GM21367 (cell line): ENCODE data around the gene ERGIC3.

Experiments used
- ATAC-seq: cut with Tn5 transposase; IDR thresholded peaks from one replicate; pipeline ENCODE4 v1.9.1; 2021; ENCODE audit not compliant: unreplicated experiment

The ERGIC3 gene

GRCh38 chr20:35595901-35596300 lies 54.0 kb downstream of the ERGIC3 start:
- ATAC-seq: no peak

GRCh38 chr20:35597186-35597585 lies 55.3 kb downstream of the ERGIC3 start:
- no peak for ATAC-seq

- no peak for ATAC-seq
Observed at GRCh38 chr20:35598476-35598875, 56.6 kb downstream of the ERGIC3 start.

GRCh38 chr20:35598899-35599775 lies 57.3 kb downstream of the ERGIC3 start:
- no peak for ATAC-seq

- no peak for ATAC-seq
Observed at GRCh38 chr20:35599776-35600120, 57.9 kb downstream of the ERGIC3 start.

- ATAC-seq: no peak
Observed at GRCh38 chr20:35600176-35600992, 58.5 kb downstream of the ERGIC3 start.

GRCh38 chr20:35600993-35601973 lies 59.4 kb downstream of the ERGIC3 start:
- no peak for ATAC-seq

- no peak for ATAC-seq
Observed at GRCh38 chr20:35601990-35602389, 60.1 kb downstream of the ERGIC3 start.

- ATAC-seq: no peak
Observed at GRCh38 chr20:35602851-35603495, 61.1 kb downstream of the ERGIC3 start.

- ATAC-seq: no peak
Observed at GRCh38 chr20:35603695-35604448, 62.0 kb downstream of the ERGIC3 start.

GRCh38 chr20:35604449-35604747 lies 62.5 kb downstream of the ERGIC3 start:
- no peak for ATAC-seq

- ATAC-seq: no peak
Observed at GRCh38 chr20:35606127-35606526, 64.2 kb downstream of the ERGIC3 start.
